GM19023 (cell line): ENCODE measurements around the gene SPAG9.

ENCODE experiments used
- ATAC-seq: cut with Tn5 transposase; IDR thresholded peaks from one replicate; pipeline ENCODE4 v1.9.1; 2021; ENCODE audit warnings: mild to moderate bottlenecking, moderate library complexity; ENCODE audit not compliant: unreplicated experiment

SPAG9 gene

DNA sequence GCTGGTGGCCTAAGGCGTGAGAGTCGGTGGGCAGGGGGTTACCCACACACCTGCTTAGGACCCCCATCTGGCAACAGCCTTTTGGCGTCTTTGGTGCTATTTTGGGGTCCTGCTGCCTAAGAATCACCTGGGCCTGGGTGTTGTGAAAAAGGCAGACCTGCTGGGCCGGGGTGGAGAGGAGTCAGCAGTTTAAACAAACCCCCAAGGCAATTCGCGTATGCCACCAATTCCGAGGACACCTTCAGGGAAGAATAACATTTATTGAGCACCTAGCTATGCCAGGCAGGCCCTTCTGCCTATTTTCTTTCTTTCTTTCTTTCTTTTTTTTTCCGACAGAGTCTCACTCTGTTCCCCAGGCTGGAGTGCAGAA lies 200.6 kb downstream of the SPAG9 start:
- ATAC-seq = no peak

DNA sequence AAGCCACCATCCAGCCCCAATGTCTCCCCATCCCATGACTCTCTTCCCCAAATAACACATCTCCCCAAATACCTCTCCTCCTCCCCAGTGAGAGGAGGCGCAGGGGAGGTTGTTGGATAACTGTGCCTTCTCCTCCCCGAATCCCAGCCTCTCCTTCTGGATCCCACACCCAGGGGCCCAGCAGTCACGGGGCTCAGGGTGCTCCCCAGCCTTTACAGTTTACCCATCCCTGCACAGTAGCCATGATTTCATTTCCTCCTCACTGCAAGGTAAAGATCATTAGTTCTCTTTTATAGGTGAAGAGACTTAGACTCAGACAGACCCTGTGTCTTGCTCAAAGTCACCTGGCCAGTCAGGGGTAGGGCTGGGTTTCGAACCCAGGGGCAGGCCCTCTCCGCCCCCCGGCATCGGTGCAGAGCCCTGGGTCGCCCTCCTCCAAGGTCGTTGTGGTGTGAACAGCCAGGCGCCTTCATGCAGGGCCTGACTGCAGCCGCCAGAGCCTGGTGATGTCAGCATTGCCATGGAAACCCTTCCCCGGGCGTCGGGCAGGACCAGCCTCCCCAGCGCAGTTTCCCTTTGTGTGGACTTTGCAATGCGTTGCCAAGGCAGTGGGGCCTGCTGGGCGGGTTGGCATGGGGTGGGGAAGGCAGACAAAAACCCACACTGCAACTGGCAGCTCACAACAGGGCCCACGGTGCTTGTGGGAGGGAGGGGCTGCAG lies 201.2 kb downstream of the SPAG9 start:
- ATAC-seq = peak; percentile 49

DNA sequence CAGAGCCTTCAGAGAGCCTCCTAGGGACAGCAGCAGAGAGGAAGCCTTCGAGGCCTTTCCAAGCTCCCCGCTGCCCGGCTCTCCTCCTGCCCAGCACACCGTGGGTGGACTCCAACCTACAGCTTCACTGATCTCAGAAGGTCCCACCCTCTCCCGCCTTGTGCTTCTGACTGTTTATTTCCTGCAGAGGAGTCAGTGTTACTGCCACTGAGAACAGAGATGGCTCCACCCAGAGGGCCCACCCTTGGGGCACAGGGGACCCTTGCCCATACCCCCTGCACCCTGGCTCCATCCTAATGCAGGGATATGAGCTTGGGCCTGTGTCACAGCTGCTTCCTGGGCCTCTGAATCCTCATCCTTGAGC lies 201.8 kb downstream of the SPAG9 start:
- ATAC-seq = no peak

DNA sequence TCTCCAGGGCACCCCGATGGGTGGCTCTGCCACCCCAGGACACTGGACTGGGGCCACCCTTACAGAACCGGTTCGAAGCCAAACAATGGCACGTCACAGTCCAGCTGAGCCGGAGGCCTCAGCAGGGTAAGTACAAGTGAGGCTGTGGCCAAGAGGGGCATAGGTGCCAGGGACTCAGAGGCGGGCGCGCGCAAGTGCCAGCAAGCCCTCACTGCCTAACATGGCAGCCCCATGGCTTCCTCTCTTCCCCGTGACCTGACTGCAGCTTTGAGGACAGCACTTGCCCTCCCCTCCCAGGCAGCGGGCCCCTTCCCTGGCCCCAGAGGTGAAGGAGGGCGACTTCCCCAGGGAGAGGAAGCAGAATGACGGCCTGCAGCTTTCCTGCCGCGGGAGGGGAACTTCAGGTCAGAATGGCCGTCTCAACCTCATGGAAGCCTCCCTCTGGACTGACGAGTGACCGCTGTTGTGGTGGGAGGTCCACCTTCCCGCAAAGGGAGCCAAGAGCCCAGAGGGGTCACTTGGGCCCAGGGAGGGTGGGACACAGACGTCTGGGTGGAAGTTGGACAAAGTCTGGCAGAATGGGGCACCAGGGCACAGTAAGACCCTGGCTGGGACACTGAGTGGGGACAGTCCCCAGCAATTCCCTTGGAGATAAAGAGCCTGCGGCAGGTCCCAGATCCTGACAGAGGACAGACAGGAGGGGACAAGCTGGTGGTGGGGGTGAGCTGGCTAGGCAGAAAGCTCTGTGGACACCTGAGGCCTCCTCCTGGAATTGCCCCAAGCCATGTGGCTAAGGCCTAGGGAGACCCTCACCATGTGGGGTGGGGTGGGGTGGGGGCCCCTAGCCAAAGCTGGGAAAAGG lies 202.4 kb downstream of the SPAG9 start:
- ATAC-seq = no peak

DNA sequence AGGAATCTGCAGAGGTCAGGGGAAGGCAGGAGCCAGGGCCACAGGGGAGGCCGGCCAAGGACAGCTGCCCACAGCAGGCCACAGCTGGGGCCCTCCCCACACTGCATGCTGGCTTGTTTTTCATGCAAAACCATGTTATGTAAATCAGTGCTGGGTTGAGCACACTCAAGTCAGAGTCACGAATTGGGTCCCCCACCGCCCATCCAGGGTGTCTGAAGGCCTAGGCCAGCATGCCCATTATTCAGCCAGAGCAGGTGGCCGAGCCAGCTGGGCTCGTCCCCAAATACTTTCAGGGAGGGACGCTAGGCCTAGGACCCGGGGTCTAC lies 203.3 kb downstream of the SPAG9 start:
- ATAC-seq = peak; percentile 73

DNA sequence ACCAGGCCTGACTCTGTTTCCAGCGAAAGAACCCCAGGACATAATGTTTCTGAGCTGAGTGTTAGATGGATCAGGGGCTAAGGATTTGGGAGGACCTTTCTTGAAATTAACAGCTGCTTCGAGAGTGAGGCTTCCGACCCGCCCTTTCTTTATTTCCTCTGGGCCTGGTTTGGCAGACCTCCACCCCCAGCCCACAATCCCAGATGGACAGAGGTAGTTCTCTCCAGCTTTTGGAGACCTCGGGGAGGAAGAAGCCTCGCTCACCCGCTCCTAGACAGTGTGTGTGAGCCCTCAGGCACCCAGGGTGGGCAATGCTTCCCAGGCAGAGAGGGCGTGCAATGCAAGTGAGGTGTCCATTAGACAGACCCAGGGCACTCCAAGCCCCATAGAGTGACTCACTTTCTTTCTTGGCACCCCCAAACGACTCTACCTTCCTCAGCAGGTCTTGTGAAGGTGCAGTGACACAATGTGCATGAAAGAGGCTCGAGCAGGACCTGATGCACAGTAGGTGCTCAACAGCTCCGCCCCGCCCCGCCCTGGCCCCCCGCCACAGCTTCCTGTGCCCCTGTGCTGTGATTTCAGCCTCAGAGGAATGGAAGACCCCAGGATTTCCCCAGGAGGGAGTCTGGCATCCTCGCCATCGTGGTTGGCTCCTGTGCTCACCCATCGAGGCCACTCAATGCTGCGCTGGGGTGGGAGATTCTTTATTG lies 203.8 kb downstream of the SPAG9 start:
- ATAC-seq = peak; percentile 5

DNA sequence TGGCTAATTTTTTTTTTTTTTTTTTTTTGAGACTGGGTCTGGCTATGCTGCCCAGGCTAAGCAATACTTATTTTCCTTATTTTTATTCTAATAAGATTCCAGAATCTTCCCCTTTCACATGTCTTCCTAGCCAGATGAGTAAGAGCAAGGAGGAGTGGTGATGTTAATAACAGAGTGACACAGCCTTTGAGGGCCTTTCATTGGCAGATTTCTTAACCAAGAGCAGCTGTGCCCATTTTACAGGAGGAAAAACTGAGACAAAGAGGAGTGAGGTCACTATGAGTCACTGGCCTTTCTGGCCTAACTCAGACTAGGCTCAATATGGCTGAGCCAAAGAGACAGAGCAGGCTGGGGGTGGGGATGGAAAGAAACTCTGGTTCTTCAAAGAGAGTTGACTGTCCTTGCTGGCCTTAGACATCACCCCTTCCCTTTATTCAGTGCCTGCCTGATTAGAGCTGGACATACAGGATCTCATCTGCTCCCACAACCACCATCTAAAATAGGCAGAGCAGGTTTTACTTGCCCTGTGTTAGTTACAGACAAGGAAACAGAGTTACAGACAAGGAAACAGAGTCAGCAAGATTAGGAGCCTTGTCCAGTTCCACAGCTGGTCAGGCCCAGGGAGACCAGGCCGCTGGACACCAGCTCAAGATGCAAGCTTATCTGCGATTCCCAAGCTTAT lies 204.5 kb downstream of the SPAG9 start:
- no peak for ATAC-seq

DNA sequence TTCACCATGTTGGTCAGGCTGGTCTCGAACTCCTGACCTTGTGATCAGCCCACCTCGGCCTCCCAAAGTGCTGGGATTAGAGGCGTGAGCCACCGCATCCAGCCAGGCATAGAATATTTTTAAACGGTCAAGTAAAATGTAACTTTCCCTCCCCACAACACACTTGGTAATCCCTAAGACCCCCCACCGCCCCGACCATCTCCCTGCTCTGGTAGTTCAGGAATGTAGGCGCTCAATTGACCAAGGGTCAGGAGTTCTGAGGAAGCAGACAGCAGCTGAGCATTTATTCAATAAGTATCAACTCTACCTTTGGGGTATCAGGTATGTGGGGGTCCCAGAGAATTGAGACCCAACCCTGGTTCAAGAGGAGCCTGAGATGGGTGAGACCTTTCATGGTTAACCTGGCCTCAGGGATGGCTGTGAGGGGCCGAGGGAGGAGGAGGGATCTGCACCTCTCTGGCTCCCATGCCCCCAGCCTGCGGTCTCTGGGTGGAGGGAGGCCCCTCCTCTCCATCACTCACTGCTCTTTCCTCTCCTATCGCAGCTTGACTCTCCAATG lies 206.1 kb downstream of the SPAG9 start:
- no peak for ATAC-seq

DNA sequence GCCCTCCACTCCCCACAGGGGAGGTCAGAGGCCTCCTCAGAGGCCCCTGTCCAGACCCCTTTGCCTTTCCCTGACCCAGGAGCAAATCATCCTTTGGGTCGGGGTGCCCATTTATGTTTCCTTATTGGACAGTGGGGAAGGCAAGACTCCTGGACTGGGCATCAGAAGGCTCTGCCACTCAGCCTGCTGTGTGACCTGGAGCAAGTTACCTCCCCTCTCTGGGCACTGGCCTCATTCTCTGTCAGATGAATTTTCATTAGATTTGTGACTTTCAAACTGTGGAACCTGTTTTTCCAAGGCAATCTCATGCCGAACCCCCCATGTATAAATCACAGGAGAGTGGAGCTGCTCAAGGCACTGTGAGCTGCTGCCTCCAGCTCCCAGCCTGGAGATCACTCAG lies 207.5 kb downstream of the SPAG9 start:
- no peak for ATAC-seq
